H9 (cell line): ENCODE results near the gene GSG1L. TPM values are rescaled to one million over a fixed set of nuclear protein-coding genes. Genes with fewer than 3 reads are reported as not detected.

Source experiments
- DNase-seq: peaks from one replicate; pipeline ENCODE4 v3.0.0-alpha.2; 2017
- H2AFZ ChIP-seq: one replicate; pipeline ENCODE4 v1.6.1; 2013; ENCODE audit warnings: mild to moderate bottlenecking, low read length, control low read depth, moderate library complexity
- H2AK5ac ChIP-seq: 2 replicates; pipeline ENCODE4 v1.6.1; 2013; ENCODE audit warnings: low read length, control low read depth, mixed read lengths; ENCODE audit not compliant: insufficient read length
- H2BK120ac ChIP-seq: one replicate; pipeline ENCODE4 v1.6.1; 2013; ENCODE audit warnings: low read depth, mild to moderate bottlenecking, low read length, control low read depth, inconsistent platforms; ENCODE audit not compliant: poor library complexity, severe bottlenecking
- H2BK12ac ChIP-seq: 2 replicates; pipeline ENCODE4 v1.6.1; 2013; ENCODE audit warnings: low read length, control low read depth, mixed read lengths, low read depth; ENCODE audit not compliant: insufficient read length
- H2BK15ac ChIP-seq: 2 replicates; pipeline ENCODE4 v1.6.1; 2013; ENCODE audit warnings: low read depth, low read length, control low read depth
- H2BK20ac ChIP-seq: one replicate; pipeline ENCODE4 v1.6.1; 2013; ENCODE audit warnings: low read depth, mild to moderate bottlenecking, low read length, control low read depth, inconsistent platforms; ENCODE audit not compliant: poor library complexity, severe bottlenecking
- H2BK5ac ChIP-seq: 2 replicates; pipeline ENCODE4 v1.6.1; 2013; ENCODE audit warnings: low read length, control low read depth, mixed read lengths; ENCODE audit not compliant: insufficient read length
- H3K14ac ChIP-seq: 2 replicates; pipeline ENCODE4 v1.6.1; 2013; ENCODE audit warnings: low read length, control low read depth; ENCODE audit not compliant: insufficient read depth
- H3K18ac ChIP-seq: 2 replicates; pipeline ENCODE4 v1.6.1; 2013; ENCODE audit warnings: low read depth, mild to moderate bottlenecking, mixed read lengths, low read length, control low read depth; ENCODE audit not compliant: insufficient read length
- H3K23ac ChIP-seq: 2 replicates; pipeline ENCODE4 v1.6.1; 2013; ENCODE audit warnings: low read length, control low read depth, mixed read lengths, low read depth; ENCODE audit not compliant: insufficient read length
- H3K23me2 ChIP-seq: 2 replicates; pipeline ENCODE4 v1.6.1; 2013; ENCODE audit warnings: low read depth, mild to moderate bottlenecking, mixed read lengths, low read length, control low read depth; ENCODE audit not compliant: insufficient read length, poor library complexity, severe bottlenecking
- H3K27ac ChIP-seq: 2 replicates; pipeline ENCODE4 v1.5.1; 2013; ENCODE audit warnings: low read length, control low read depth, mixed read lengths, low read depth; ENCODE audit not compliant: insufficient read length
- H3K27me3 ChIP-seq: 2 replicates; pipeline ENCODE4 v1.6.1; 2013; ENCODE audit warnings: low read length, control low read depth, inconsistent platforms; ENCODE audit not compliant: insufficient read depth
- H3K4ac ChIP-seq: 2 replicates; pipeline ENCODE4 v1.6.1; 2013; ENCODE audit warnings: low read depth, mild to moderate bottlenecking, control low read depth, inconsistent platforms, low read length, moderate library complexity
- H3K4me1 ChIP-seq: 2 replicates; pipeline ENCODE4 v1.6.1; 2013; ENCODE audit warnings: low read length, control low read depth, inconsistent platforms; ENCODE audit not compliant: insufficient read depth
- H3K4me2 ChIP-seq: 2 replicates; pipeline ENCODE4 v1.6.1; 2013; ENCODE audit warnings: low read length, control low read depth, mixed read lengths; ENCODE audit not compliant: insufficient read length, insufficient read depth
- H3K56ac ChIP-seq: 2 replicates; pipeline ENCODE4 v1.6.1; 2013; ENCODE audit warnings: low read depth, mild to moderate bottlenecking, mixed read lengths, low read length, control low read depth; ENCODE audit not compliant: insufficient read length
- H3K79me1 ChIP-seq: 2 replicates; pipeline ENCODE4 v1.6.1; 2013; ENCODE audit warnings: low read depth, mild to moderate bottlenecking, moderate library complexity, low read length, control low read depth, inconsistent platforms; ENCODE audit not compliant: insufficient read depth, poor library complexity, severe bottlenecking
- H3K79me2 ChIP-seq: 2 replicates; pipeline ENCODE4 v1.6.1; 2013; ENCODE audit warnings: low read length, control low read depth, inconsistent platforms; ENCODE audit not compliant: insufficient read depth
- H3K9ac ChIP-seq: 2 replicates; pipeline ENCODE4 v1.6.1; 2013; ENCODE audit warnings: low read length, control low read depth, mixed read lengths; ENCODE audit not compliant: insufficient read length; ENCODE audit errors: extremely low read depth
- H3K9me3 ChIP-seq: one replicate; pipeline ENCODE4 v1.6.1; 2013; ENCODE audit warnings: low read depth, low read length, inconsistent platforms; ENCODE audit not compliant: control insufficient read depth
- H3T11ph ChIP-seq: one replicate; pipeline ENCODE4 v1.6.1; 2013; ENCODE audit warnings: mild to moderate bottlenecking, low read length, control low read depth, inconsistent platforms
- H4K20me1 ChIP-seq: one replicate; pipeline ENCODE4 v1.6.1; 2013; ENCODE audit not compliant: control insufficient read depth, insufficient read length, insufficient read depth
- H4K5ac ChIP-seq: 2 replicates; pipeline ENCODE4 v1.6.1; 2013; ENCODE audit warnings: low read depth, mild to moderate bottlenecking, mixed read lengths, low read length, control low read depth; ENCODE audit not compliant: insufficient read length
- H4K8ac ChIP-seq: replicated peaks from 2 replicates; pipeline ENCODE4 v1.6.1; 2013; ENCODE audit warnings: low read length, control low read depth, mixed read lengths, low read depth; ENCODE audit not compliant: insufficient read length
- H4K91ac ChIP-seq: 2 replicates; pipeline ENCODE4 v1.6.1; 2013; ENCODE audit warnings: low read depth, mild to moderate bottlenecking, moderate library complexity, mixed read lengths, low read length, control low read depth; ENCODE audit not compliant: insufficient read length
- H3K27ac Mint-ChIP-seq, 3 experiments: 2 replicates in 2 of 3; 3 replicates in 1 of 3; pipeline ENCODE4 v1.8.0; 2020 to 2021; ENCODE audit warnings: mixed read lengths in 3 of 3, mild to moderate bottlenecking in 1 of 3, moderate library complexity in 1 of 3
- H3K27me3 Mint-ChIP-seq: 2 replicates; pipeline ENCODE4 v1.8.0; 2021; ENCODE audit warnings: low read depth, mild to moderate bottlenecking, moderate library complexity, mixed read lengths
- H3K36me3 Mint-ChIP-seq, 3 experiments: 2 replicates in 2 of 3; 3 replicates in 1 of 3; pipeline ENCODE4 v1.8.0; 2020 to 2021; ENCODE audit warnings: low read depth in 3 of 3, mixed read lengths in 3 of 3; ENCODE audit not compliant: insufficient read depth in 1 of 3
- H3K4me1 Mint-ChIP-seq, 2 experiments: 2 replicates each; pipeline ENCODE4 v1.8.0; 2020; ENCODE audit warnings: mixed read lengths in 2 of 2
- H3K4me3 Mint-ChIP-seq, 2 experiments: 2 replicates in 1 of 2; 3 replicates in 1 of 2; pipeline ENCODE4 v1.8.0; 2020 to 2021; ENCODE audit warnings: mild to moderate bottlenecking in 2 of 2, mixed read lengths in 2 of 2, moderate library complexity in 1 of 2
- H3K9me3 Mint-ChIP-seq, 2 experiments: 2 replicates in 1 of 2; 3 replicates in 1 of 2; pipeline ENCODE4 v1.8.0; 2020; ENCODE audit warnings: mild to moderate bottlenecking in 2 of 2, mixed read lengths in 2 of 2, moderate library complexity in 1 of 2
- CTCF ChIP-seq: fragments of 200-600 bp; sonication (generic); conservative IDR thresholded peaks from 3 replicates; pipeline ENCODE4 v1.8.0; 2021; ENCODE audit warnings: antibody characterized with exemption, mild to moderate bottlenecking
- whole genome bisulfite sequencing: extraction: QIAGEN DNeasy Blood & Tissue Kit; methylation state at CpG from one replicate; pipeline ENCODE4 v1.1.7; 2013; ENCODE audit warnings: missing lambda C conversion rate, low lambda C conversion rate, mixed read lengths; ENCODE audit not compliant: insufficient read length; ENCODE audit errors: extremely low coverage; 5-methylcytosine and 5-hydroxymethylcytosine counted together
- total RNA-seq: library from RNA; stranded (reverse); gene quantifications from 2 replicates; pipeline ENCODE4 v1.2.1, GENCODE V29; 2021

The GSG1L gene
- total RNA-seq, 1 experiment from 2014 or later: 0.35 TPM

DNA sequence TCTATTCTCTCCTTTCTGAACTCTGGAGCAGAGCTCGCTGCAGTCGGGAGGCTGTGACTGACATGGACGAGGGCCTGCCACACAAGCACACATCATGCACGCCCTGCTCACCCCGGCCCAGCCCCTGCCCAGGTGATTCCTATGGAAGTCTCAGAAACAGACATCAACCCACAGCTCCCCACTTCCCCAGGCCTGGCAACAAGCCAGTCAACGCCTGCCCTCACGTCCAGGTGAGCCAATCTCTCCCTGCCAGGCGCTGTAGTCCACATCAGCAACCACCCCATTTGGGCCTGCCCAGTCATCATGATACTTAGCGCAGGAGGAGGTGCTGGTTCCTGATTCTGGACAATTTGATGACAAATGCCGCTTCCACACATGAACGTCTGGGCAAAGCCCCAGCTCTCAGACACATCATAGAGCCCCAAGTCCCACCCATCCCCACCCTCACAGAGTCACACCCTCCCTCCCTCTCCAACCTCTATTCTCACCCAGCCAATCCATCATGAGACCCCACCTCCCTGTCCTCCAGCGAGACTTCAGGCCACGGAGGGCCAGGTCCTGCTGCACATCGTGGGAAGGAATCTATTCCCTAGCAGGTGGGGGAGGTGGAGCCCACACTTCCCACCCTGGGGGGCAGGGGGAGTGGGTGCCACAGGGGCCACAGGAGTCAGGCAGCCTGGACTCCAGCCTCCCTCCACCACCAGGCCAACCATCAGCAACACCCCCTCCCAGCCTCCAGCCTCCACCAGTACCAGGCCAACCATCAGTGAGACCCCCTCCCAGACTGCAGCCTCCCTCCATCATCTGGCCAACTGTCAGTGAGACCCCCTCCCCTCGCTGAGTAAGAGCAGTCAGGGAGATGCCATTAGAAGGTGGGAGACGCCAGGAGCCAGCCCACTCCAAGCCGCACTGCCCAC is 33.7 kb upstream of the GSG1L start:
- Histone ChIP-seq H4K5ac (no peak overlapping the region), H3K23me2 (no peaks in the 10 kb centered on the region), H2BK15ac (no peak overlapping the region), H4K8ac (no peak overlapping the region), H3T11ph (no peak overlapping the region), H3K4me1 (0 out of 2 replicates have a peak, but pooled peaks cover 9% of the 10 kb centered on the region), H2AK5ac (no peak overlapping the region), H3K56ac (no peak overlapping the region), H3K9ac (no peak overlapping the region), H3K4ac (no peak overlapping the region), H3K27me3 (no peaks in the 10 kb centered on the region), H2BK12ac (no peak overlapping the region), H3K14ac (no peak overlapping the region), H4K20me1 (no peaks in the 10 kb centered on the region), H2AFZ (no peak overlapping the region), H3K4me2 (no peak overlapping the region), H2BK20ac (no peak overlapping the region), H3K27ac (no peak overlapping the region), H3K9me3 (no peaks in the 10 kb centered on the region), H2BK5ac (no peak overlapping the region), H3K79me1 (no peaks in the 10 kb centered on the region), H3K23ac (no peak overlapping the region), H4K91ac (no peak overlapping the region), H2BK120ac (no peak overlapping the region), H3K79me2 (no peaks in the 10 kb centered on the region), H3K18ac (no peak overlapping the region)
- no peak for TF ChIP-seq CTCF
- Mint-ChIP-seq H3K36me3 (peaks cover 26 to 60% (median 52%) of the 10 kb centered on the region in 3 experiments; a peak in 6 of 7 replicates), H3K4me1 (peaks cover 17 to 18% of the 10 kb centered on the region in 2 experiments), H3K27me3 (no peaks in the 10 kb centered on the region; the same call in 1 of the 2 replicates), H3K27ac (peak overlapping the region; percentile 13 to 91 (median 55); a peak in 5 of 7 replicates), H3K9me3 (no peaks in the 10 kb centered on the region), H3K4me3 (no peak overlapping the region)
- no peak for DNase-seq
- no CpG with 5 or more reads among the region's 17 CpGs for WGBS
